DND-41 (cell line): ENCODE results near the gene CASS4.

Source experiments
- ATAC-seq: fragments of 200-7000 bp; cut with Tn5 transposase; 3 replicates; pipeline ENCODE4 v1.9.1; 2021; ENCODE audit warnings: low read depth; ENCODE audit not compliant: insufficient read depth
- DNase-seq: peaks from one replicate; pipeline ENCODE4 v3.0.0-alpha.2; 2020
- H2AFZ ChIP-seq: 2 replicates; pipeline ENCODE4 v1.6.0; 2012; ENCODE audit warnings: low read depth, low read length
- H3K27ac ChIP-seq: 2 replicates; pipeline ENCODE4 v1.5.1; 2012; ENCODE audit warnings: low read length, inconsistent platforms
- H3K27me3 ChIP-seq: fragments of 200-600 bp; sonication (generic); 2 replicates; pipeline ENCODE4 v1.6.0; 2012; ENCODE audit warnings: low read length, mild to moderate bottlenecking, inconsistent platforms; ENCODE audit not compliant: insufficient read depth, poor library complexity
- H3K36me3 ChIP-seq: 2 replicates; pipeline ENCODE4 v1.5.1; 2012; ENCODE audit warnings: low read length, inconsistent platforms; ENCODE audit not compliant: insufficient read depth
- H3K4me1 ChIP-seq: 2 replicates; pipeline ENCODE4 v1.5.1; 2012; ENCODE audit warnings: mild to moderate bottlenecking, low read length; ENCODE audit not compliant: insufficient read depth
- H3K4me2 ChIP-seq: 2 replicates; pipeline ENCODE4 v1.6.0; 2012; ENCODE audit warnings: mild to moderate bottlenecking, moderate library complexity, low read length, inconsistent platforms; ENCODE audit not compliant: insufficient read depth
- H3K4me3 ChIP-seq, 2 experiments: fragments of 200-600 bp in 1 of 2; shearing (Covaris generic) in 1 of 2; 2 replicates each; pipeline ENCODE4 v1.5.1; 2012 to 2016; ENCODE audit warnings: inconsistent platforms in 2 of 2, low read length in 2 of 2, mild to moderate bottlenecking in 2 of 2, low read depth in 1 of 2, moderate library complexity in 1 of 2
- H3K79me2 ChIP-seq: 2 replicates; pipeline ENCODE4 v1.6.0; 2012; ENCODE audit warnings: low read length, inconsistent platforms; ENCODE audit not compliant: insufficient read depth
- H3K9ac ChIP-seq: 2 replicates; pipeline ENCODE4 v1.6.0; 2012; ENCODE audit warnings: low read depth, mild to moderate bottlenecking, inconsistent platforms, low read length, moderate library complexity
- H3K9me3 ChIP-seq: 2 replicates; pipeline ENCODE4 v1.5.1; 2012; ENCODE audit warnings: low read length, moderate library complexity, mild to moderate bottlenecking, inconsistent platforms; ENCODE audit not compliant: insufficient read depth, severe bottlenecking
- H4K20me1 ChIP-seq: 2 replicates; pipeline ENCODE4 v1.6.0; 2012; ENCODE audit warnings: low read length; ENCODE audit not compliant: insufficient read depth
- CTCF ChIP-seq: IDR thresholded peaks from 2 replicates; pipeline ENCODE4 v1.5.1; 2012; ENCODE audit warnings: borderline replicate concordance, low read length, moderate library complexity, mild to moderate bottlenecking; ENCODE audit not compliant: poor library complexity, severe bottlenecking; ENCODE audit errors: extremely low read depth
- EZH2 ChIP-seq: IDR thresholded peaks from 3 replicates; pipeline ENCODE4 v1.6.1; 2012; ENCODE audit warnings: borderline replicate concordance, low read depth, mild to moderate bottlenecking, moderate library complexity, low read length, inconsistent platforms; ENCODE audit not compliant: severe bottlenecking

Gene CASS4

GRCh38 chr20:56411759-56412472, at the start of gene CASS4:
CASS4 (plus strand) TSS chr20:56412260; CDS start chr20:56412459, 199 bp downstream.
- H3K4me1 ChIP-seq: no peaks in the 10 kb centered on the region
- no peak for DNase-seq
- H3K4me2 ChIP-seq: no peak within 1 kb of the TSS
- TF ChIP-seq EZH2 (no peak), CTCF (no peak)
- H3K36me3 ChIP-seq: peaks cover 14% of the 10 kb centered on the region
- H3K4me3 ChIP-seq: no peak within 1 kb of the TSS
- H2AFZ ChIP-seq: no peak within 1 kb of the TSS
- no peak within 1 kb of the TSS for H3K9ac ChIP-seq
- no peaks in the 10 kb centered on the region for H3K9me3 ChIP-seq
- peaks cover 7% of the 10 kb centered on the region; the same call in 1 of the 2 replicates for H4K20me1 ChIP-seq
- ATAC-seq: peak; percentile 74
- no peak within 1 kb of the TSS for H3K27ac ChIP-seq
- no peaks in the 10 kb centered on the region for H3K27me3 ChIP-seq
- H3K79me2 ChIP-seq: no peaks in the 10 kb centered on the region

GRCh38 chr20:56362833-56363413, 49.1 kb upstream of the CASS4 start:
- no peaks in the 10 kb centered on the region for H3K27me3 ChIP-seq
- H3K9me3 ChIP-seq: no peaks in the 10 kb centered on the region
- no peak for TF ChIP-seq CTCF
- no peak for TF ChIP-seq EZH2
- H3K4me2 ChIP-seq: no peak overlapping the region
- H3K27ac ChIP-seq: no peak overlapping the region
- H4K20me1 ChIP-seq: no peaks in the 10 kb centered on the region; the same call in 1 of the 2 replicates
- 0 out of 2 replicates have a peak, but pooled peaks cover 2% of the 10 kb centered on the region for H3K36me3 ChIP-seq
- ATAC-seq (no peak), DNase-seq (no peak)
- no peak overlapping the region for H3K9ac ChIP-seq
- H3K4me3 ChIP-seq: no peak overlapping the region
- no peak overlapping the region for H2AFZ ChIP-seq
- no peaks in the 10 kb centered on the region for H3K79me2 ChIP-seq
- H3K4me1 ChIP-seq: peaks cover 21% of the 10 kb centered on the region

GRCh38 chr20:56363491-56363890, 48.6 kb upstream of the CASS4 start:
- no peak for ATAC-seq

More at GRCh38 chr20:56363491-56363890, 48.6 kb upstream of the CASS4 start:
- Histone ChIP-seq H3K36me3 (peaks cover 6% of the 10 kb centered on the region; the same call in 1 of the 2 replicates), H3K9me3 (no peaks in the 10 kb centered on the region), H3K27me3 (no peaks in the 10 kb centered on the region), H3K4me1 (peaks cover 16% of the 10 kb centered on the region), H2AFZ (no peak overlapping the region), H4K20me1 (no peaks in the 10 kb centered on the region; the same call in 1 of the 2 replicates), H3K4me2 (no peak overlapping the region), H3K27ac (no peak overlapping the region), H3K79me2 (no peaks in the 10 kb centered on the region), H3K4me3 (no peak overlapping the region), H3K9ac (no peak overlapping the region)
- TF ChIP-seq EZH2: no peak
- TF ChIP-seq CTCF: no peak
- DNase-seq: no peak
